H1 (cell line): ENCODE data around the gene NECTIN3. TPM values are rescaled to one million over a fixed set of nuclear protein-coding genes. Genes with fewer than 3 reads are reported as not detected.

Experiments used
- BACH1 ChIP-seq: IDR thresholded peaks from 2 replicates; pipeline ENCODE4 v1.6.1; 2012; ENCODE audit warnings: low read length, improper control_type of control experiment
- CTCF ChIP-seq, 3 experiments: IDR thresholded peaks; 1 replicate in 2 of 3; 2 replicates in 1 of 3; pipeline versions ENCODE4 v1.5.1 to v1.6.1; 2011; ENCODE audit warnings: low read length in 3 of 3, mild to moderate bottlenecking in 3 of 3, inconsistent platforms in 2 of 3, low read depth in 1 of 3, moderate library complexity in 1 of 3; ENCODE audit not compliant: insufficient read depth in 1 of 3; ENCODE audit errors: control extremely low read depth in 1 of 3
- polyA plus RNA-seq, 7 experiments: library from polyadenylated mRNA; depleted of rRNA in 3 of 7; stranded (reverse) in 5 of 7; unstranded in 2 of 7; fragments of >200 nt in 5 of 7; fragments of 200-250 nt in 2 of 7; gene quantifications; 1 replicate in 5 of 7; 2 replicates in 1 of 7; 4 replicates in 1 of 7; pipeline versions ENCODE4 v1.2.1 to v1.2.3, GENCODE V29; 2011 to 2013; ENCODE audit warnings: missing spikeins in 2 of 7, mixed read lengths in 2 of 7
- total RNA-seq: library from RNA; stranded (reverse); fragmentation: NEBNext Ultra II Directional; extraction: Animal tissue kit (Norgen Biotek cat#: 25700); gene quantifications from 2 replicates; pipeline ENCODE4 v1.2.1, GENCODE V29; 2021

The NECTIN3 gene
- total and polyA plus RNA-seq, 2 of the 8 experiments (the other 6 are each of a cell fraction or from before 2014, with no cell fraction given): 13.6 to 50.6 TPM

GRCh38 chr3:111200027-111200426 lies 128.4 kb downstream of the NECTIN3 start (continued):
- TF ChIP-seq CTCF (IDR thresholded peaks at IDR 0.05; ENCODE audit: control extremely low read depth in 1 of 3, insufficient read depth in 1 of 3, low read depth in 1 of 3, low read length in 3 of 3) (no peak), BACH1 (no peak)
